Measurements from ENCODE around the gene UAP1L1.
"Not testable (repeated sequence)": the region's sequence is repeated elsewhere in the genome, so short reads cannot be mapped to it uniquely, and the experiment has no call there.

UAP1L1 gene
- 11.9 to 125 (median 69.9) reads per million in 17 experiments for total RNA-seq

DNA sequence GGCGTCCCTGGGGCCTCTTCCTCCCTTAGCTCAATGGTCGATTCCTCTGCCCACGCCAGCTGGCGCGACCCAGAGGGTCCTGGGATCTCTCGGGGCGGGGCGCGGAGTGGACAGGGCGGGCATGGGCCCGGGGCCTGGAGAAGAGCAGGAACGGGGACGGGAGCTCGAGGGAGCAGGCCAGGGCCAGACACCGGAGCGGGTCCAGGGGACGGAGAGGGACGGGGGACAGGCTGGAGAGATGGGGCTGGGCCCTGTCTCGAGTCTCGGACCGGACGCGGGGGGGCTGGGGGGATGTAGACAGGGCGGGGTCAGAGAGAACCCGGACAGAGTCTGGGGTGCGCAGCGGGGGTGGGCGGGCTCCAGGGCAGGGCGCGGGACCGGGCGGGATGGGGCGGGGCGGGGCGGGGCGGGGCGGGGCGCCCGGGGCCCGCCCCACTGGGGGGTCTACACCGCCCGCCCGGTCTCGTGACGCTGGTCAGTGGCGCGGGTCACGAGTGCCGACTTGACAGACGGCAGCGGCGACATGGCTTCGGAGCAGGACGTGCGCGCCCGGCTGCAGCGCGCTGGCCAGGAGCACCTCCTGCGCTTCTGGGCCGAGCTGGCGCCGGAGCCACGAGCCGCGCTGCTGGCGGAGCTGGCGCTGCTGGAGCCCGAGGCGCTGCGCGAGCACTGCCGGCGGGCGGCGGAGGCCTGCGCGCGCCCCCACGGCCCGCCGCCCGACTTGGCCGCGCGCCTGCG lies at the start of gene UAP1L1:
TSS of gene UAP1L1 (plus strand) at position 508 of the 738 bp plus-strand sequence. CDS start at position 524, 16 bp downstream.
- peak; percentile 89 to 96 (median 93) for DNase-seq

GRCh38 chr9:137028263-137029057 lies 48.9 kb upstream of the UAP1L1 start:
- DNase-seq = peak; percentile 70 to 93 (median 84)

DNA sequence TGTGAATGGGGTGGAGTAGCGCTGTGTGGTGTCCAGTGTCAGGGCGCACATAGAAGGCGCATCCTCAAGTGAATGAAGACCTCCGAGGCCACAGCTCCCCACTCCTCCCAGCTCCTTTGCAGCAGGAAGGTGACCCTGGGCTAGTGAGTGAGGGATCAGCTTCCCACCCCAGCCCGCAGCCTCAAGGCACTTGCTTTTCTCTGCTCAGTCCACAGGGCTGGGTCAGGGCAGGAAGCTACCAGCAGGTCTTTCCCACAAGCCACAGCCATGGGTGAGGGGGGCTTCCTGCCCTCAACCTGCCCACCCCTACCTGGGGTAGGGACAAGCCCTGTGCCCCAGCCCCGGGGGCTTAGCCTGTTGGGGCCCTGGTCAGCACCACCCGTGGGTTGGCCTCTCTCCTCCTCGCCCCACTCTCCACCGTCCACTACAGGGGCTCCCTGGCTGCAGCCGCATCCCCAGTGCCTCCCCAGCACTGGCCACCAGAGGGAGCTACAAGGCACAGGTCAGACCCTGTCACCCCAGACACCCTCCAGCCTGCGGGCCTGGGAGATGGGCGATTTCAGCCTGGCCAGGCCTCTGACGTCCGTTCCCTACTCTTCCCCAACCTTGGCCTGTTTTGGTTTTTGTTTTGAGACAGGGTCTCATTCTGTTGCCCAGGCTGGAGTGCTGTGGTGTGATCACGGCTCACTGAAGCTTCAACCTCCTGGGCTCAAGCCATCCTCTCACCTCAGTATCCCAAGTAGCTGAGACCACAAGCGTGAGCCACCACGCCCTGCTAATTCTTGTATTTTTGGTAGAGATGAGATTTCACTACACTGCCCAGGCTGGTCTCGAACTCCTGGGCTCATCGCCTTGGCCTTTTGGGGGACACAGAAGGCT lies 48.0 kb upstream of the UAP1L1 start:
- peak; percentile 85 to 94 (median 89) for DNase-seq

GRCh38 chr9:137030006-137030405 lies 47.3 kb upstream of the UAP1L1 start:
- peak; percentile 30 to 52 (median 40) for DNase-seq

DNA sequence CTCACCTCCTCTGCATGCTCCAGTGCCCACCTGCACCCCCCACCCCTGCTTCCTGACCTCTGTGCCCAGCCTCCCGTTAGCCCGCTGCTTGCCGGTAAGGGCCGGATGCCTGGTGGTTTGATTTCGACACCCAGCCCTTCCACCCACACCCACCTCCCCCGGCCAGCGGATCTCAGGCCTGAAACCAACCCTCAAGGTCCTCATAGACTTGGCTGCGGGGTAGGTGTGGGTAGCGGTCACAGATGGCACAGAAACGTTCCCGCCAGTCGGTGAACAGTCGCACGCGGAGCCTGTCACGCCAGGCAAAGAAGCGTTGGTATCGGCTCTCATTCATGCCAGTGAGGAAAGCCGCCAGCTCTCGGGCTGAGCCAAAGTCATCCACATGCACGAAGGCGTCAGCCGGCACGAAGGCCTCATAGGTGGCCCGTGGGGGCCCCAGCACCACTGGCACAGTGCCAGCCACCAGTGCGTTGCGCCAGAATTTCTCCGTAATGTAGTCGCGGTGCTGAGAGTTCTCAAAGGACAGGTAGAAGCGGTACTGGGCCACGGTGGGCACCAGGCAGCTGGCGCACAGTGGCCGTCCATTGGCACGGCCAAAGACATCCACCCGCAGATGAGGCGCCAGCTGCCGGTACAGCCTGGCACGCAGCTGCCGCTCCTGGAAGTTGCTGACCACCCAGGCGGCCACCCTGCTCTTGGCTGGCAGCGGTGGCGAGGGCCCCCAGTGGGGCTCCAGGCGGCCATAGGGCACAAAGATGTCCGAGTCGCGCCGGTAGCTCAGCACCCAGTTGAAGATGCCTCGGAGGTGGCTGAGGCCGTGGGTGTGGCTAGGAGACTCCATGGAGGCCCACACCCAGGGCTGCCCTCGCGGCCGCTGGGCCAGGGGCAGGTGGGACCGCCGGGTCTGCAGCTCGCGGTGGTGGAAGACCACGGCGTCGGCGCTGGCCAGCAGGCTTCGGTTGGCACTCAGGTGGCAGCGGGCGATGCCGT lies 46.5 kb upstream of the UAP1L1 start:
- peak; percentile 57 to 85 (median 73) for DNase-seq

- peak; percentile 46 to 83 (median 70) for DNase-seq
These were observed 45.2 kb upstream of the UAP1L1 start, which contains the start of gene FUT7 for GRCh38 chr9:137031904-137032640. Gene FUT7 (minus strand): TSS chr9:137032088. CDS start chr9:137031991, 97 bp downstream.

GRCh38 chr9:137032858-137033257 lies 44.5 kb upstream of the UAP1L1 start:
- DNase-seq = peak; percentile 95 to 97 (median 96)

- not testable (repeated sequence) for DNase-seq
These were observed 43.8 kb upstream of the UAP1L1 start for GRCh38 chr9:137033481-137033880.

GRCh38 chr9:137034039-137034708 lies 43.1 kb upstream of the UAP1L1 start:
- peak; percentile 53 to 67 (median 66) for DNase-seq

DNA sequence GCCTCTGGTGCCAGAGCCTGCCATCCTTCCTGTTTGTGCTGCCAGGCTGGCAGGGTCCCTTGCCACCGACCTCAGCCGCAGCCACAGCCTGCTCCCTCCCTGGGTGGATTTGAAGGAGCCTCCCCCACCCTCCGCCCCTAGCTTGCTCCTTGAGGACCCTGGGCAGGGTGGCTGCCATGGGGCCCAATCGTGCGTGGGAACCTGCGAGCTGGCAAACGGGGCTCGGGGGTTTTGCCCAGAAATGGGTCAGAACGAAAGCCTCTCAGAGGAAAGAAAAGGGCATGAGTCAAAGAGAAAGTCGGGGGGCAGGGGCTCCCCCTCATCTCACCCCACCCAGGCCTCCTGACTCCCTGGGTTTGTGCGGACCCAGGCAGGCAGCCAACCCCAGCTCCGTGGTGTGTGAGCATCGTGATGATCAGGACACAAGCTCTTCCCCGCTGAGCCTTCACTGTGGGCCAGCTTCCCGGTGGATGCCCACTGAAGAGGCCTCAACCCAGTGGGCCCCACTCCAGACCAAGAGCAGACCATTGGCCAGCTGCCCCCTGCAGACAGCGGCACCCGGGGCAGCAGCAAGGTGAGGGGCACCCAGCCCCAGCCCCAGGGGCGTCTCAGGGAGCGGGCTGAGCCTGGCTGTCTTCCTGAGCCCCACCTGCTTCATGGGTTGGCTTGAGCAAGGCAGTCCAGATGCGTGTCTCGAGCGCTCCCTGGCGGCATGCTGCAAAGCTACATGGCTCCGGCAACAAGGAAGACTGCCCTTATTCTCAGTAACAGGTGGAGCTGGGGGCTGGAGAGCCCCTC lies 42.4 kb upstream of the UAP1L1 start:
- DNase-seq = peak; percentile 87 to 92 (median 88)

- no peak for DNase-seq
These were observed 41.8 kb upstream of the UAP1L1 start for GRCh38 chr9:137035507-137035834.

GRCh38 chr9:137035937-137036336 lies 41.4 kb upstream of the UAP1L1 start:
- DNase-seq = no peak

GRCh38 chr9:137037035-137037434 lies 40.3 kb upstream of the UAP1L1 start:
- no peak for DNase-seq

GRCh38 chr9:137037483-137037882 lies 39.8 kb upstream of the UAP1L1 start:
- DNase-seq = no peak

DNA sequence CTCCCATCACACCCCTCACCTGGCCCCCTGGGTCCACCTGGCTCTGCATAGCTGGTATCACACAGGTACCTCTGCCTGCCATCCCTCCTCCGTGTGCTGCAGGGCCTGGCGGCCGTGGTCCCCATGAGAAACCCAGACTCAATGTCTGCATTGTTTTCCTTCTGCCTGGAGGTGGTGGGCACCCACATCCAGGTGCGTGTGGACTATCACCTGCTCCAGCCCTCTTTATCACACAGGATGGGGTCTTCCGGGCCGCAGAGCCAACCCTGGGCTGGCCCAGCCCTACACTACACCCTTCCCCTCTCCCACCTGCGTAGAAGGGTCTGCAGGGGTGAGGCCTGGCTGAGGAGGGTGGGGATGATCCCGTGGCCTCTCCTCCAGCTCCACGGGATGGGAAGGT lies 38.4 kb upstream of the UAP1L1 start:
- no peak for DNase-seq

DNA sequence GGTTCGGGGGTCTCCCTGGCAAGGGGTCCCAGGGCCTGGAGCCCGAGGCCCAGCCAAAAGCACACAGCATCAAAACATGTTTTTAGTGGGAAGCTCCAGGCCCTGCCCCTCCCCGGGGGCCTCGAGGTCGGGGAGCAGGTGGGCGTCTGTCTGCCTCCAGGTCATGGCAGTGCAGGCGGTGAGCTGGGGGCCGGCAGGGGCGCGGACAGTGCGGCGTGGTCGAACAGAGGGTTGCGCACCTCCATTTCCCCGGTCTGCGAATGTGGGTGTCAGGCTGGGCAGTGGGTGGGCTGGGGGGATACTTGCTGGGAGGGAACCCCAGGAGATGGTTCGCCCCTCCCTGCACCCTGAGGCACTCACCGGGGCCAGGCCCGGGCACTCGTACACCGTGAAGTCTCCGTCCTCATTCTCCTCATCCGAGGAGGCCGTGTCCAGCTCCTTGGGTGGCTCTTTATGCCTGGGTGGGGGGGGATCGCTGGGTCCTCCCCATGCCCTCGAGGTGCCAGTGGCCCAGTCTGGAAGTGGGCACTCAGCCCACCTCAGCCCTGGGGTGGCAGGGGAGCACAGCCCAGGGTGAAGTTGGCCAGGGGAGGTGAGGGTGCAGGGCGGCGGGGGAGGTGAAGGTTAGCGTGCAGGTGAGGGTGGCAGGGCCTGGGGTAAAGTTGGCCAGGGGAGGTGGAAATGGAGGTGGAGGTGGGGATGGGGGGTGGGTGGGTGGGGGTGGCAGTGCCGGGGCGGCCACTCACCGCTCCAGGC lies 37.5 kb upstream of the UAP1L1 start:
- no peak for DNase-seq

DNA sequence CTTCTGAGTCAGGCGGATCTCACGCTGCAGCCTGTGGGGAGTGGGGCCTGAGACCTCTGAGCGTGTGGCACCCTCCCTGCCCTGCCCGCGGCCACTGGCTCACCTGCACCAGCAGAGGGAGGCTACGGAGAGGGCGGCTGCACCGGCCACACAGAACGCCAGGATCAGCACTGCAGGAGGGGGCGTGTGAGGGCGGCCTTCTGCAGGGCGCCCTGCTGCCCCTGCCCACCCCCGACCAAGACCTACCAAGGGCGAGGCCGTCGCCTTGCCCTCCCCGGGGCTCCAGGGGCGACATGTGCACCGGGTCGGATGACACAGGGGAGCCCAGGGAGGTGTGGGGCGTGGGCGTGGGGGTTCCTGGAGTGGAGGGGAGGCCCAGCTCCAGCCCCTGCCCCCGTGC lies 36.7 kb upstream of the UAP1L1 start:
- DNase-seq = no peak

- no peak for DNase-seq
These were observed 36.2 kb upstream of the UAP1L1 start for GRCh38 chr9:137041124-137041523.

Data from suppressor macrophage (primary cell).